ENCODE measurements around the gene TLE4.

DNA sequence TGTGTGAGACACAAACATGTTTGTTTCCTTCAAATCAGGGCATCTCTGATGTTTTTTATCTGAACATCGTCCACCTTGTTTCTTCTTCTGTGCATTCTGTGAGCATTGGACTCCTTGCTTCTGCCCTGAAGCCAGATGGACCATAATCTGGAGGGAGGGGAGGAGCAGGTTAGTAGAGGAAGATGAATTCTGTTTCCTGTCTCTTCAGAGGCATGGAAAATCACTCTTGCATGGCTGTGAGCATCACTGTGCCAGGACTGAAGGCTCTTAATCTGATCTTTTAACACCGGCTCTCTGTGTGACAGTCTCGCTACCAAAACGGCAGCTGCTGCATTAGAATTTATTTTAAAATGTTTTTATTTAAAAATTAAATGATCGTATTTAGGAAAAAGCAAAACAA is 43.3 kb downstream of the TLE4 start:
- TF ChIP-seq POLR2A (IDR thresholded peaks at IDR 0.05; ENCODE audit: low read depth, low read length) (no peak), POLR2AphosphoS5 (IDR thresholded peaks at IDR 0.05; ENCODE audit: low read depth, low read length) (no peak), TAF1 (IDR thresholded peaks at IDR 0.05; ENCODE audit: borderline replicate concordance, low read depth, low read length) (no peak)
